Amygdala (tissue), 56 donors: ENCODE results near the gene MRPL41.
A peak's percentile ranks its signal among the peaks of the same experiment; 100 is the strongest.
"Not testable (repeated sequence)": the region's sequence is repeated elsewhere in the genome, so short reads cannot be mapped to it uniquely, and the experiment has no call there.

Experiments
- DNase-seq, 56 donors: peaks; one replicate each; lab custom pipeline; 2025; lab: John Stamatoyannopoulos, UW

Gene MRPL41

GRCh38 chr9:137550231-137550621 lies 1.5 kb upstream of the MRPL41 start, which contains the start of gene PNPLA7:
Gene PNPLA7, minus strand, starts transcription at chr9:137550402. Its CDS starts 205 bp downstream, at chr9:137550197.
- DNase-seq: peak in 53 of 56 donors; percentile 21 to 91 (median 74)

GRCh38 chr9:137550958-137551263 lies 768 bp upstream of the MRPL41 start:
- DNase-seq: not testable (repeated sequence)

GRCh38 chr9:137552022-137552768 lies 516 bp downstream of the MRPL41 start:
- peak in 1 of 56 donors; percentile 62 for DNase-seq

- DNase-seq: not testable (repeated sequence)
Measured at GRCh38 chr9:137553654-137554053, 2.0 kb downstream of the MRPL41 start.

GRCh38 chr9:137554349-137554748 lies 2.7 kb downstream of the MRPL41 start:
- DNase-seq: no peak

GRCh38 chr9:137555179-137555578 lies 3.5 kb downstream of the MRPL41 start:
- DNase-seq: no peak

GRCh38 chr9:137556069-137556838 lies 4.6 kb downstream of the MRPL41 start:
- DNase-seq: no peak

GRCh38 chr9:137558127-137558526 lies 6.4 kb downstream of the MRPL41 start:
- no peak for DNase-seq

- no peak for DNase-seq
Measured at GRCh38 chr9:137564134-137564533, 12.5 kb downstream of the MRPL41 start.

- DNase-seq: no peak
Measured at GRCh38 chr9:137564817-137565411, 13.2 kb downstream of the MRPL41 start.

- not testable (repeated sequence) for DNase-seq
Measured at GRCh38 chr9:137568445-137568844, 16.8 kb downstream of the MRPL41 start.

GRCh38 chr9:137569609-137570203 lies 18.0 kb downstream of the MRPL41 start:
- DNase-seq: no peak

- no peak for DNase-seq
Measured at GRCh38 chr9:137570566-137570965, 18.9 kb downstream of the MRPL41 start.

GRCh38 chr9:137574192-137574591 lies 22.5 kb downstream of the MRPL41 start:
- no peak for DNase-seq

GRCh38 chr9:137575364-137575715 lies 23.7 kb downstream of the MRPL41 start:
- peak in 14 of 56 donors; percentile 2 to 66 (median 26) for DNase-seq

GRCh38 chr9:137575716-137576411 lies 24.2 kb downstream of the MRPL41 start:
- no peak for DNase-seq

- peak; percentile 29 to 99 (median 88) for DNase-seq
Measured at GRCh38 chr9:137578518-137579258, 27.0 kb downstream of the MRPL41 start, which contains the start of gene DPH7. Gene DPH7, minus strand, starts transcription at chr9:137578925. Its CDS starts 148 bp downstream, at chr9:137578777.

- DNase-seq: no peak
Measured at GRCh38 chr9:137579259-137579604, 27.6 kb downstream of the MRPL41 start.

GRCh38 chr9:137580209-137580953 lies 28.7 kb downstream of the MRPL41 start:
- no peak for DNase-seq
